ENCODE data around the gene GALNT6.

GALNT6 gene

DNA sequence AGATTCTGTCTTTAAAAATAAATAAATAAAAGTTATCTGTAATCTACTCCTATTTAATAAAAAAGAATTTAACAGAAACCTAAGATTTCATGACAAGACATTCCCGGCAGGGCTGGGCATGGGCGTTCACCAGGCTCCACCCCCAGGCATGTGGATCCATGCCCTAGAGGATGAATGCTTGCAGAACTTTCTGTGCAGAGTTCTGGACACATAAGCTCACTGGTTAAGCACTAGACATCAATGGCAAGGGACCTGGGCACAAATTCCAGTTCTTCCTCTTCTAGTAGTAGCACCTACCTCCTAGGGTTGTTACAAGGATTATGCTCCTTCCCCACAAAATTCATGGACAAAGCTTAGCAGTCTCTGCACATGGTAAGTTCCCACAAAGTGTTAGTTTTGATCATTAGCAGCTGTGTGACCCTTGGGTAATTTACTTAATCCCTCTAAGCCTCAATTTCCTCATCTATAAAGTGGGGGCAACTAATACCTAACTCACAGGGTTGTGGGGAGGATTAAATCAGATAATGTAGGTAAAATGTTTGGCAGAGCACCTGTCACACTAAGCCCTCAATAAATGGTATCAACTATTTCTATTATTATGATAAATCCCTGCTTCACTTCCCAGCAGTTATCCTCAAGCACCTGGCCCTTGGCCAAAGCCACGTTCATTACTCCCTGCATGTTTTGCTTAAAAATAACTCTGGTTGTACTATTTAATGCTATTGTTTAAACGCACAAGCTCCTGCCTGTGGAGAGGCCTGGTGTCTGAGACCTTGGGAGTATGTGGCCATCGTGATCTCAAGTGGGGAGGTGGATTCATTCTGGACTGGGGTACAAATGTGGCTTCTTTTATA is 9.8 kb downstream of the GALNT6 start:
- DNase-seq (ENCODE audit: low read depth in 3 of 3): no peak

DNA sequence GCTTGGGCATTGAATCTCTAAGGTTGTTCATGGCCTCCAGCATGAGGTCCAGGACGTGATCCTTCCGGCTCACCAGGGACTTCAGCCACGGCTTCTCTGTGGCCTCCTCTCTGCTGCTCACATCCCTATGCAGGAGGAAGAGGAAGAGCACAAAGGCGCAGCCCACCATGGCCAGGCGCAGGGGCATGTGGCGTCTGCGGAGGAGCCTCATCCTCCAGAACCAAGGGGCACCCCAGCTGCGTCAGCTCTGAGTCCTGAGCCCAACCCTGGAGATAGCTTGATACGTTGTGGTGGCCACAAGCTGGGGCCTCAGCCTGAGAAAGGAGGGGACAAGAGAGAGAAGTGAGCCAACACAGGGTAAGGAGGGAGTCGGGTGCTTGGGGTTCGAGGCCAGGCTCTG is 11.6 kb downstream of the GALNT6 start:
- DNase-seq (ENCODE audit: low read depth in 3 of 3): no peak

DNA sequence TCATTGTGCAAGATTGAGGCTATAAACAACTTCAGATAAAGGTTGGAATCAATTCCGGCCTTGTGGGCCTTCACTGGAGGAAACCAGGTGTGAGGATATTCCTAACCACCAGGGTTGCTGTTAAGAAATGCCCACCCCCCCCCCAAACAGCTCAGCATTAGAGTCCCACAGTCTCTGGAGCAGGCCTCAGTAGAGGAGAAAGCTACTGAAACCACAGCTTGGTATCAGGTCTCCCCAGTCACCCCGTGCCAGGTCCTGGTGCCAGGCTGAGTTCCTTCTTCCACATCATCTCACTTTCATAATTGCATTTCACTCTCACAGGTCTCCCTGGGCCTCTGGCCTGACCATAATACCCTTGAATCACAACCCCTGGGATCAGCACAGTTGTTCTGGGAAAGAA is 12.5 kb downstream of the GALNT6 start:
- no peak for DNase-seq (ENCODE audit: low read depth in 3 of 3)

DNA sequence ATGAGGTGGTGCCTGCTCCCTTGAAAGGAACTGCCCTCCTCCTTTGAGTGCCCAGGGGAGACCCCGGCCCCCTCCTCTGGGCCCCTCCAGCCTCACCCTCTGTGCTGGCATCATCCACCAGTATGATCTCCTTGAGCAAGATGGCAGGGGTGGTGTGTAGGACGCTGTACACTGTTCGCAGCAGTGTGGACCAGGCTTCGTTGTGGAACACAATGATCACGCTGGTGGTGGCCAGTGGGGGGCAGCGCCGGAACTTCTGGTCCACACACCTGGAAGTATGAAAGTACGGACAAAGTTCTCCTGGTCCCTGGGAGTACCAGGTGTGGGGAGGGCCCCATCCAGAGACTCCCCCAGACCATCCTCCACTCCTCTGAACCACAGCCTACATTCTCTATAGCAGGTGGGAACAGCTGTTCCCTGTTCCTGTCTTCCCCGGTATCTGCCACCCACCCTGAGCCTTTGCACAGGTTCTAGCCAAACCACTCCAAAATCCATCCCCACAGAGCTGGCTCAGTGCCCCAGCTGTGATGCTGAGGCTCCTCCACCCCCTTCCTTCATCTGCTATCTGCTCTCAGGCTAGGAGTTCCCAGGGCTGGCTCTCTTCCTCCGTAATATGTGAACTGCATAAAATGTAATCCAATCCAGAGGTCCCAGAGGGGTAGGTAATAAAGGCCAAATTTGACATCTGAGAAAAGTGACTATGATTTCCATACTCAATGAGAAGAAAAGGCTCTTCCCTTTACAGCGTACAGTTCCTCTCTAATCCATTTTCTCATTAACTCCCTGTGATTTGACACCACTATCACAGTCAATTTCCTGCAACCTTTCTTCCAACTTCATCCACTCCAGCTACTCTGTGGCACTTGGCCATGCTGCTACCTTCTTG is 13.9 kb downstream of the GALNT6 start:
- no peak for DNase-seq (ENCODE audit: low read depth in 3 of 3)

DNA sequence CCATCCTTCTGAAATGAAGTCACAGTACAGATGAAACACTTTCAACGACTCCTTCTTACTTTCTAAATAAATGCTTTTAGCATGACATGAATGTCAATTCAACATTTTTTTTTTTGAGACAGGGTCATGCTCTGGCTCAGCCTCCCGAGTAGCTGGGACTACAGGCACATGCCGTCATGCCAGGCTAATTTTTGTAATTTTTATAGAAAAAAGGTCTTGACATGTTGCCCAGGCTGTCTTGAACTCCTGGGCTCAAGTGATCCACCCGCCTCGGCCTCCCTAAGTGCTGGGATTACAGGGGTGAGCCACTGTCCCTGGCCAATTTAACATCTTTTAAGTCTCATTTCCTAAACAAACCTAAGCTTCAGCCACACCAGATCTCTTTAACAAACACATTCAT is 16.4 kb downstream of the GALNT6 start:
- DNase-seq (ENCODE audit: low read depth in 3 of 3): no peak

DNA sequence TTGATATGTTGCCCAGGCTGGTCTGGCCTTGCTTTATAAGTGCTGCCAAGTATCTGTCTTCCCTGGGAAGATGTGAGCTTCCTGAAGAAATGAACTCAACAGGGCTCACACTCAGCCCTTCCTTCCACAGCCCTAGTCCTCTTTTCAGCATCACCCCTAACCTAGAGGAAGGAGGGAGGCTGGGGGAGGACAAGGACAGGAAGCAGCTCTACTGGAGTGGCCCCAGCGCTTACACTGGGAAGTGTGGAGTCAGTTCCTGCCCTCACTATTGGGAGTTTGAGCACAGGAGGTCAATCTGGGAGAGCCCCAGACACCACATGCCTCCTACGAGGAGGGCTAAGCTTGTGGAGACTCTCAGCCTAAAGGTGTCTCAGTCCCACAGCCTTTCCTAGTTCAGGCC is 16.8 kb downstream of the GALNT6 start:
- DNase-seq (ENCODE audit: low read depth in 3 of 3): no peak

DNA sequence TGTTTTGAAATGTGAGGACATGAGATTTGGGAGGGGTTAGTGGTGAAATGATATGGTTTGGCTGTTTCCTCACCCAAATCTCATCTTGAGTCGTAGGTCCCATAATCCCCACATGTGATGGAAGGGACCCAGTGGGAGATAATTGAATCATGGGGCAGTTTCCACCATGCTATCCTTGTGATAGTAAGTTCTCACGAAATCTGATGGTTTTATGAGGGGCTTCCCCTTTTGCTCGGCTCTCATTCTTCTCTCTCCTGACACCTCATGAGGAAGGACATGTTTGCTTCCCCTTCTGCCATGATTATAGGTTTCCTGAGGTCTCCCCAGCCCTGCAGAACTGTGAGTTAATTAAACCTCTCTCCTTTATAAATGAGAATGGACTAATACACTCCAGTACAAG is 18.0 kb downstream of the GALNT6 start:
- DNase-seq (ENCODE audit: low read depth in 3 of 3): no peak

DNA sequence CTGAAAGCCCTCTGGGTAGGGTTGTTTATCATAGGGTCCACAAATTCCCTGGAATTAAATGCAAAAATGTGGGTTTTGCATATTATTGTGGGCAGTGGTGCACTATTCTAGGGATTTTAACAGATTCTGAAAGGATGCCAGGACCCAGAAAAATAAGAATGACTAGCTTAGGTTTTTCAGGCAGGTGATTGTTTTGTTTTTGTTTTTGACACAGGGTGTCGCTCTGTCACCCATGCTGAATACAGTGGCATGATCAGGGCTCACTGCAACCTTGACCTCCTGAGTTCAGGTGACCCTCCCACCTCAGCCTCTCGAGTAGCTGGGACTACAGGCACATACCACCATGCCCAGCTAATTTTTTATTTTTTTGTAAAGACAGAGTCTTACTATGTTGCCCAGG is 19.2 kb downstream of the GALNT6 start:
- no peak for DNase-seq (ENCODE audit: low read depth in 3 of 3)

DNA sequence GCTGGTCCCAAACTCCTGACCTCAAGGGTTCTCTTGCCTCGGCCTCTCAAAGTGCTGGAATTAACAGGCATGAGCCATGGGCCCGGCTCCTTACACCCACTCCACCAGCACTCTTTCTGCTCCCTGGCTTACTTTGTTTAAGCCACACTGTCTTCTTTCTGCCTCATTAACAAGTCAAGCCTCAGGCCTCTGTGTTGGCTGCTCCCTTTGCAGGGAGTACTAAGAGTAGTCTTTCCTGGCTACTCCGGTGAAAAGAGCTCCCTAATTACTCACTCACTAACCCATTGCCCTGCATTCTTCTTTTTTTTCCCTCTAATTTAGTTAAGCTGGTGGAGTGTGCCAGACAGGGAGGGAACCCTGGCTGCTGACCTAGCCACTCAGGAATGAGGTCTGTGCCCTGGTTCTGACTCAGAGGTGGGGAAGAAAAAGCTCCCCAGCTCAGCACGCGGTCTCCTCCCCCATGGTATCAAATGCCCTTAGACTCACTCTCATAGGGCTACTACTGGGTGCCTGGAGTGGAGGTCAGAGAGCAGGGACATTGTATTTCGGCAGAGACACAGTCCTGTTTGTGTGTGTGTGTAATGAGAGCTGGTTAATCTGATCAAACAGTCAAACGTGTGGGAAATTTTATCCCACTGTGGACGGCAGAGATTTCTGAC is 19.8 kb downstream of the GALNT6 start:
- DNase-seq (ENCODE audit: low read depth in 3 of 3): no peak

DNA sequence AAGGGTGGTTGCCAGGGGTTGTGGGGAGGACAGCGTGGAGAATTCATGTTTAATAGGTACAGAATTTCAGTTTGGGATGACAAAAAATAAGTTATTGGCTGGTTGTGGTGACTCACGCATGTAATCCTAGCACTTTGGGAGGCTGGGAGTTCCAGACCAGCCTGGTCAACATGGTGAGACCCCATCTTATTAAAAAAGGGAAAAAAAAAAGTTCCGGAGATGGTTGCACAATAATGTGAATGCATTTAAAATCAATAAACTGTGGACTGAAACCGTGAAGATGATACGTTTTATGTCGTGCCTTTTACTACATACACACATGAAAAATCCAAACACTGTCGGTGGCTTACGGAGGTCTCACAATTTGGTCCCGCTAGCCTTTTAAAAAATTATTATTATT is 20.5 kb downstream of the GALNT6 start:
- DNase-seq (ENCODE audit: low read depth in 3 of 3): no peak

DNA sequence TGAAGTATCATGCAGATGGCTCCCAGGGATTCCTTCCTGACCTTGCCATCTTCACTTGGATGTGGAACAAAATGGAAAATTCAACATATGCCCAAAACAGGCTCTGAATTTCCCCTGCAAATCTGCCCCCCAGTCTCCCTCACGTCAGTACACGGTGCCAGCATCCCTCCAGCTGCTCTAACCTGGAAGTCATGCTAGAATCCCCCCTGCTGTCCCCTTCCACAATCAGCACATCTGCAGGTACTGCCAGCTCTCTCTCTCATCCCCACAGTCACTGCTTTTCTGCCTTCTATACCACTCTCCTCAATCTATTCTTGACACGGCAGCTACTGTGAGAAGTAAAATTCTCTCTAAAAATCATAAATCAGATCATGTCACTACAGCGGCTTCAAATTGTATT is 21.6 kb downstream of the GALNT6 start:
- DNase-seq (ENCODE audit: low read depth in 3 of 3): no peak

DNA sequence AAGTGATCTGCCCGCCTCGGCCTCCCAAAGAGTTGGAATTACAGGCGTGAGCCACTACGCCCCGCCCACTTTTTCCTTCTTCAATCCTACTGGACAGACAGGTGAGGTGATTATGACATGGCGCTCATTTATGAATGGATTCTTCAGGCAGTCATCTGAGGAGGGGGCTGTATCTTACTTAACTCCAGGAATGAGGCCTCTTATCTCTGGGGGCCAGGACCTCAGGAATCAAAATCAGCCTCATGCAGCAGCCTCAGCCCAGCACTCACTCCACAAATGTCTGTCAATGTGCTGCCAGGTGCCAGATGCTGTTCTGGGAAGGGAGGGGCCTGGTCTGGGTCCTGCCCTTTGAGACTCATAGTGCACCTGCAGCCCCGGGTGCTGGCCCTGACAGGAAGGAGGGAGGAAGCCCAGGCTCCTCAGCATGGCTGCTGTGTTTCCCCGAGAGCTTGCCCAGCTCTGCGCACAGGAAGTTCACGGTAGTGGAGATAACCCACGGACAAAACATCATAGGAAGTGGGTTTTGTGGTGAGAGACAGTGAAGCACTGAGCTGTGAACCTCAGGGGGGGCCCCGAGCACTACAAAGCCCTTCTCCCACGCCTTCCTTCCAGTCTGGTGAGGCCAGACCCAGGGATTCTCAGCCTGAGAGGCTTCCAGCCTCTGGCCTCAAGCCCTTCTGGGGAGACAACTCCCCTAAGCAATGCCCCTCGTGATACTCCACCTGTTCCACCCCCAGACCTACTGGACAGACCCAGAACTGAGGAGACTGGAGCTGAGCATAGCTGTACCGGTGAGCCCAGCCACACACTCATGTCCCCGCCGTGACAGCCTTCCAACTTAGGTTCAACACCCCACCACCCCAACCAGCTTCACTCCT is 22.3 kb downstream of the GALNT6 start:
- DNase-seq (ENCODE audit: low read depth in 3 of 3): peak; percentile 68 to 85 (median 74)

DNA sequence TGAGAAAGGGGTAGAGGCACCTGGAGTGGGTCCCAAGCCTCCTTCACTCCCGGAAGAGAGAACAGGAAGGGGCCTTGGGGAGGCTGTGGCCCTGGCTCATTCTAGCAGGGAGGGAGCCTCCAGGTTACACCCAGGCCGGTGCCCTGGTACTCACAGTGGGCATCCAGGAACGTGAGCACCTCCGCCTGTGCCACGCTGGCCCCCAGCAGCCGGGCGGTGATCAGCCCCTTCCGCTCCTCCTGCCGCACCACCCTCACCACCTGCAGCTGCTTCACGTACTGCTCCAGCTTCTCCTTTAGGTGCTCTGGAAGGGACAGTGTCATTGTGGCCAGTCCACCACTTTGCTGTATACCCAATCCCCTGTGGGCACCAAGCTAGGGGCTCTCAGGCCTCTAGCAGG is 25.9 kb downstream of the GALNT6 start:
- no peak for DNase-seq (ENCODE audit: low read depth in 3 of 3)

DNA sequence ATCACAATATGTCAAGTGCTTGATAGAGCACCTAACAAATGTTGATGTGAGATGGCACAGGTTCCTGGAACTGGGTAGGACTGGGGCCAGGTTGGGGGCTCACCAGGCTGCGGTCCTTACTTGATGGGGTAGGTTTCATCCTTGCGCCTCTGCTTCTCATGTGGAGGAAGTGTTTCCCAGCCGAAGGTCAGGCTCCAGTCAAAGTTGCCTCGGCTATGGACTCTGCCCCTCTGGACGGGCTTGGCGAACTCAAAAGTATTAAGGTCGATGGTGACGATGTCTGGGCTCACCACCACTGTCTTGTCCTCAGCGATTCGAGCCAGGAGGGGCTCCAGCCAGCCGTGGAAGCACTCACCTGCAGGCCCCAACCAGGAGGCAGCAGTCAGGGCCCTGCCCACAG is 27.2 kb downstream of the GALNT6 start:
- DNase-seq (ENCODE audit: low read depth in 3 of 3): no peak

DNA sequence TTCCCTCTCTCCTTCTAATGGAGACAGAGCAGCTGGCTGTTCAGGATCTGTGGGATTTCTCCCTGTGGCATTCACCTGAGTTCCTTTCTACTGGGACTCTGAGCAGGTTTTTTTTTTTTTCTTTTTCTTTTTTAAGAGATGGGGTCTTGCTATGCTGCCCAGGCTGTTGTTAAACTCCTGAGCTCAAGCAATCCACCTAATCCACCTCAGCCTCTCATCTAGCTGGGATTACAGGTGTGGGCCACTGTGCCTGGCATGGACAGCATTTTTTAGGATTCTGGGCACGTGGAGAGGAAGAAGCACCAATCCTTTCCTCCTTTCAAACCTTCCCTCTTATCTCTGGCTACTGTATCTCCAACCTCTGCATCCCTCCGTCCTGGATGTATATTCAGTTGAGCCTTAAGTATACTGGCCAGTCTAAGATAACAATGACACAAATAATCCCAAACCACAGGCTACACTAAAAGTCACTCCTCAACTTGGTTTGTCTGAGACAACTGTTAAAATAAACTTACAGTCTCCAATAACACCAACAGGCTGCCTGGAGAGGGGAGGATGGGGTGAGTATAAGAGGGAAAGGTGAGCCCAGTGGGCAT is 28.4 kb downstream of the GALNT6 start:
- DNase-seq (ENCODE audit: low read depth in 3 of 3): no peak

DNA sequence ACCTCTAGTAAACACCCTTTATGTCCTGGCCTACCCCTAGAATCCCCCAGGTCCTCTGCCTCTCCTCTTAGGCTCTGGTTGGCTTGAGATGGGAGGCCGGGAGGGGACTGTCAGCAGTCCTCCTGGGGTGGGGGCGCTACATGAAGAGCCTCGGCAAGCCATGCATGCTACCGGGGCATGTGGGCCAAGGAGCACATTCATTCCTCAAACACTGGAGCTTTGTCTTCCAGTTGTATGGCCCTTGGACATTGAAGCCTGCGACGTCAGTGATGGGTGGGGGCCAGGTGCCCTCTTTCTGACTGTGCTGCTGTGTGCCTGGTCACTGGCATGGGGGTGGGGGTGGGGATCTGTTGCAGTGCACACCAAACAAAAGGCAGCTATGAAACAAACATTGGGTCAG is 28.9 kb downstream of the GALNT6 start:
- no peak for DNase-seq (ENCODE audit: low read depth in 3 of 3)

DNA sequence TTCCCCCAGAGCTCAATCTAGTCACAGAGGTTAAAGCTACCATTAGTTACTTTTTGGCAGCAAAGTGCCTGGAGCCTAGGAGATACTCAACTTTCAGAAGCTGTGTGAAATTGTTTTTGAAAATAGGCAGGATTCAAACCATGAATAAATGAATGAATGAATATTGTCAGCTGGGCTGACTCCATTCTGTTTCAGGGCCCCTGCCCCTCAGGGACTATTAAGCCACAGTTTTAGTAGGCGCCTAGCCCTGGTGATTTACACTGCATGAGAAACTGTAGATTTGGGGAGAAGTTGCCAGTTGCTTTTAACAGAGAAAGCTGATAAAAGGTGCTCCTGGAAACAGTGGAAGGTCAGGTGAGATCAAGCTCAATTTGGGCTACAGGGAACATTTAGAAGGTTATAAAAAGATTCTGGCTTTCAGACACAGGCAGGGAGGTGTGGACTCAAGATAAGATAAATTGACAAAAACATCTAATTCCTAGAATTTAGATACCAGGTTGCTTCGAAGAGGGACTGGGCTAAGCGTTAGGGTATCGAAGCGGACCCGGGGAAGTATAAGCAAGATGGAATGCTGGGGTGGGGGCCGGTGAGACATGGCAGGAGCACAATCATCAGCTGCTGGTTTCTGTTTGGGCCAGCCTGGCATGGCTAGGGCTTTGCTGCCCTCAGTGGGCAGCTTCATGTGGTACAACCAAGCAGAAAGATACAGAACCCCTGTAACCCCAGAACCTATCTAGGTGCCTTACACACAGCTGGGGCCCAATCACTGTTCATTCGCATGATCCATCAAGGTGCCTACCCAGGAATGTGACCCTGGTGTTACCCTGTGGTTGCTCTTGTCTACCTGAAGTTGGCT is 29.8 kb downstream of the GALNT6 start:
- no peak for DNase-seq (ENCODE audit: low read depth in 3 of 3)

DNA sequence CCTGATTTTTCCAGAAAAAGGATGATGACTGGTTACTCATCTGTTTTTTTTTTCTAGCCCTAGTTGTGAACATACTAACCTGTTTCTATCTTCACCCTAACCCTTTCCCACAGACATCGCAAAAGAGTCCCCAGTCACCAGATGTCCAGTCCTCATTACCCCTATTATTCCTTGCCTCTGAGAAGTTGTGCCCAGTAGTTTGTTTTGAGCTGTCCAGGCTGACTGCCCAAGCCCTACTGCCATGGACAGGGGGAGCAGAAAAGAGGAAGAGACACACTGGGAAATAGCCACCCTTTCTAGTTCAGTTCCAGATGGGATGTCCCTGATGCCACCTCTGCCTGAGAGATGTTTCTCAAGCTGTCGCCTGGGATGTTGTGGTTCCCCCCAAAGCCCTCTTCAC is 30.9 kb downstream of the GALNT6 start:
- no peak for DNase-seq (ENCODE audit: low read depth in 3 of 3)

DNA sequence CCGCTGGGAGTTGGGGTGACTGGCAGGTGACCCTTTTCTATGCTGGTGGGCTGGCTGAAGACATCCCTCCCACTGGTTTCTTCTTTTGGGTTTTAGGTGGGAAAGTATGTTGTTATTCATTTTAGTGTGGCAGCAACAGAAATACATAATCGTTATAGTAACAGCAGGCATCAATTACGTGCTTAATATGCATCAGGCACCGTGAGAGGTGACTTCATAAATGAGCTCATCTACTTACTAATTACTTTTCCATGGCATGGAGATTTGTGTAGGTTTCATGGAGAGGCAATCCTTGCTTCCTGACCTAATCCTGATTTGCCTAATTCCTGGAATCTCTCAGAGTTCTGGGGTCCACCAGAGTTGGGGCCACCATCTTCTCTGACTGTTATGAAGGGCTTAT is 31.4 kb downstream of the GALNT6 start:
- DNase-seq (ENCODE audit: low read depth in 3 of 3): no peak

DNA sequence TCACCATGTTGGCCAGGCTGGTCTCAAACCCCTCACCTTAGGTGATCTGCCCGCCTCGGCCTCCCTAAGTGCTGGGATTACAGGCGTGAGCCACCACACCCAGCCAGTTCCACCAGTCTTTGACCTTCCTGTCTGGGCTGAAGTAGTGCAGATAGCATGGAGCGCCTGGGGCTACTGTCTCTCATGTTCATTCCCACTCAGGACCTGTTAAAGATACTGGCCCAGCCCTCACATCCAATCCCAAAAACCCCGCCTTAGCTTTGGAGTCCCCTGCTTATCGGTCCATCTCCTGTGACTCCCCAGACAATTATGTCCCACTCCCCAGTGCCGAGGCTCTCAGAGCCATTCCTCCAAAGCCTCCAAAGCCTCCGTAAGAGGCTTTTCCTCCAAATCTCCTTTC is 32.7 kb downstream of the GALNT6 start:
- DNase-seq (ENCODE audit: low read depth in 3 of 3): no peak

Data from stimulated activated CD4-positive, alpha-beta T cell treated with anti-CD3 and anti-CD28 coated beads, TNF-alpha, amount 100 ng/mL, for 24 hours (primary cell).